ENCODE data around the gene MRPS18A. TPM values are rescaled to one million over a fixed set of nuclear protein-coding genes. Genes with fewer than 3 reads are reported as not detected.

MRPS18A gene
- total RNA-seq, 2 donors from 2014 or later: 37.8 to 51.5 TPM

GRCh38 chr6:43722920-43723545 is 35.4 kb upstream of the MRPS18A start:
- DNase-seq (ENCODE audit: low spot score in 2 of 2): no peak
- Mint-ChIP-seq H3K9me3 (no peaks in the 10 kb centered on the region), H3K36me3 (no peaks in the 10 kb centered on the region), H3K27ac (peak overlapping the region in 1 of 2 donors; percentile 63)
- no peak for ATAC-seq

- Mint-ChIP-seq H3K9me3 (no peaks in the 10 kb centered on the region), H3K27ac (no peak overlapping the region), H3K36me3 (no peaks in the 10 kb centered on the region)
- DNase-seq (ENCODE audit: low spot score in 2 of 2) (no peak), ATAC-seq (no peak)
These were observed 33.4 kb upstream of the MRPS18A start for GRCh38 chr6:43720999-43721398.

GRCh38 chr6:43719511-43719910 is 31.9 kb upstream of the MRPS18A start:
- Mint-ChIP-seq H3K9me3 (no peaks in the 10 kb centered on the region), H3K36me3 (no peaks in the 10 kb centered on the region), H3K27ac (no peak overlapping the region)
- DNase-seq (ENCODE audit: low spot score in 2 of 2): no peak
- no peak for ATAC-seq

- Mint-ChIP-seq H3K27ac (peak overlapping the region in 1 of 2 donors; percentile 45), H3K36me3 (no peaks in the 10 kb centered on the region), H3K9me3 (no peaks in the 10 kb centered on the region)
- ATAC-seq: no peak
- DNase-seq (ENCODE audit: low spot score in 2 of 2): no peak
These were observed 31.0 kb upstream of the MRPS18A start for GRCh38 chr6:43718387-43719105.

- H3K36me3 Mint-ChIP-seq: no peaks in the 10 kb centered on the region
These were observed 30.2 kb upstream of the MRPS18A start for GRCh38 chr6:43717822-43718221.

GRCh38 chr6:43717389-43717788 is 29.8 kb upstream of the MRPS18A start:
- Mint-ChIP-seq H3K9me3 (no peaks in the 10 kb centered on the region), H3K36me3 (no peaks in the 10 kb centered on the region), H3K27ac (no peak overlapping the region)
- ATAC-seq (no peak), DNase-seq (ENCODE audit: low spot score in 2 of 2) (no peak)

More at GRCh38 chr6:43717822-43718221, 30.2 kb upstream of the MRPS18A start:
- no peak overlapping the region for H3K27ac Mint-ChIP-seq
- ATAC-seq: no peak
- no peaks in the 10 kb centered on the region for H3K9me3 Mint-ChIP-seq
- DNase-seq (ENCODE audit: low spot score in 2 of 2): no peak

- Mint-ChIP-seq H3K9me3 (no peaks in the 10 kb centered on the region), H3K27ac (no peak overlapping the region), H3K36me3 (no peaks in the 10 kb centered on the region)
- ATAC-seq: no peak
- no peak for DNase-seq (ENCODE audit: low spot score in 2 of 2)
These were observed 28.5 kb upstream of the MRPS18A start for GRCh38 chr6:43716099-43716498.

GRCh38 chr6:43715056-43715788 is 27.6 kb upstream of the MRPS18A start:
- Mint-ChIP-seq H3K36me3 (no peaks in the 10 kb centered on the region), H3K9me3 (no peaks in the 10 kb centered on the region), H3K27ac (no peak overlapping the region)
- DNase-seq (ENCODE audit: low spot score in 2 of 2) (no peak), ATAC-seq (no peak)

- DNase-seq (ENCODE audit: low spot score in 2 of 2): no peak
- ATAC-seq: no peak
- Mint-ChIP-seq H3K9me3 (no peaks in the 10 kb centered on the region), H3K27ac (no peak overlapping the region), H3K36me3 (no peaks in the 10 kb centered on the region)
These were observed 26.9 kb upstream of the MRPS18A start for GRCh38 chr6:43714311-43715055.

GRCh38 chr6:43713643-43714310 is 26.2 kb upstream of the MRPS18A start:
- H3K9me3 Mint-ChIP-seq: no peaks in the 10 kb centered on the region
- DNase-seq (ENCODE audit: low spot score in 2 of 2) (no peak), ATAC-seq (no peak)
- H3K27ac Mint-ChIP-seq: no peak overlapping the region
- H3K36me3 Mint-ChIP-seq: no peaks in the 10 kb centered on the region

- Mint-ChIP-seq H3K9me3 (no peaks in the 10 kb centered on the region), H3K36me3 (no peaks in the 10 kb centered on the region), H3K27ac (no peak overlapping the region)
- ATAC-seq (no peak), DNase-seq (ENCODE audit: low spot score in 2 of 2) (no peak)
These were observed 25.0 kb upstream of the MRPS18A start for GRCh38 chr6:43712579-43712978.

- ATAC-seq (no peak), DNase-seq (ENCODE audit: low spot score in 2 of 2) (no peak)
- Mint-ChIP-seq H3K9me3 (no peaks in the 10 kb centered on the region), H3K27ac (no peak overlapping the region), H3K36me3 (no peaks in the 10 kb centered on the region)
These were observed 23.0 kb upstream of the MRPS18A start for GRCh38 chr6:43710576-43710975.

GRCh38 chr6:43709654-43710303 is 22.2 kb upstream of the MRPS18A start:
- DNase-seq (ENCODE audit: low spot score in 2 of 2) (no peak), ATAC-seq (no peak)
- H3K36me3 Mint-ChIP-seq: no peaks in the 10 kb centered on the region
- H3K9me3 Mint-ChIP-seq: no peaks in the 10 kb centered on the region
- H3K27ac Mint-ChIP-seq: peak overlapping the region in 1 of 2 donors; percentile 58

- no peaks in the 10 kb centered on the region for H3K36me3 Mint-ChIP-seq
- no peaks in the 10 kb centered on the region for H3K9me3 Mint-ChIP-seq
- ATAC-seq (peak; percentile 48 to 79), DNase-seq (ENCODE audit: low spot score in 2 of 2) (no peak)
- H3K27ac Mint-ChIP-seq: no peak overlapping the region
These were observed 21.5 kb upstream of the MRPS18A start for GRCh38 chr6:43708860-43709653.

- no peak for ATAC-seq
These were observed 20.2 kb upstream of the MRPS18A start for GRCh38 chr6:43707767-43708166.

More at GRCh38 chr6:43707767-43708166, 20.2 kb upstream of the MRPS18A start:
- no peaks in the 10 kb centered on the region for H3K9me3 Mint-ChIP-seq
- no peaks in the 10 kb centered on the region for H3K36me3 Mint-ChIP-seq
- DNase-seq (ENCODE audit: low spot score in 2 of 2): no peak
- H3K27ac Mint-ChIP-seq: no peak overlapping the region

All from activated naive CD4-positive, alpha-beta T cell treated with anti-CD3 and anti-CD28 coated beads, Interleukin-2, amount 50 U/mL, for 72 hours (primary cell).